ENCODE measurements around the gene DKC1.
A peak's percentile ranks its signal among the peaks of the same experiment; 100 is the strongest.
"Not testable (repeated sequence)": the region's sequence is repeated elsewhere in the genome, so short reads cannot be mapped to it uniquely, and the experiment has no call there.

DKC1 gene

DNA sequence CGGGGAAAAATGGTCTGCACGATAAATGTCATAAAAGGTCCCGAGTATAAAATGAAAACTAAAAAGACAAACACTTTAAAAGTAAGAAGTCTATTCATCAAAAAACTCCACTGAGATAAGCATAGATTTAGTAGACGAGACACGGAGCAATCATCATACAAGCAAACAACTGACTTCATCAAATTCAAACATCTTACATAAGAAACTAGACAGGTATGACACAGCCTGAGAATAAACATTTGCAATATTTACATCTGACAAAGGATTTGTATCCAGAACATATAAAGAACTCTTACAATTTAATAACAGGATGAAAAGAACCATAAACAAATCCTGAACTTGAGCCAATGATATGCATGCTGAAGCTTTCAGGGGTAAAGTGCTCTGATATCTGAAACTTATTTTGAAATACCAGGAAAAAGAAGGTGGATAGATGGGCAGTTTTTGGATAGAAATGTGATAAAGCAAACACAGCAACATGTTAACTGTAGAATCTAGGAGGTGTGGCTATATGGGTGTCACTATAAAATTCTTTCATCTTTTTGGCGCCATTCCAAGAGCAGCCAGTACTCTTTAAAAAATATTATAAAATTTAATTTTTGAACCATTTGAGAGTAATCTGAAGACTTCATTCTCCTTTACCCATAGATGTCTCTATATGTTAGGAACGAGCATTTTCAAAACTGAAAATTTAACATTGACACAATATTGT lies 30.6 kb downstream of the DKC1 start:
- no peak for DNase-seq

DNA sequence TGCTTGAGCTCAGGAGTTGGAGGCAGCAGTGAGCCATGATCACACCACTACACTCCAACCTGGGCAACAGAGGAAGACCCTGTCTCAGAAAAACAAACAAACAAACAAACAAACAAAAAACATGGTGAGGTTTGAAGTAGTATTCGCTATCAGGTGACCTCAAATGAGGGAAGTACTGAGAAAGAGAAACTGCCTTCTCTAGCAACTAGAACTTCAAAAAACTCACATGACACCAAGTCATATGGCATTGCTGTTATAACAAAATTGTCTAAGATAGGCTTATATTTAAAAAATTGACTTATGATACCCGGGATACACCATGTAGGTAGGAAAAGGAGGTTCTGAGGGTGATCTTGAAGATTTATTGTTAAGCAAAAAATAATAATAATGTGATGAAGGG lies 32.4 kb downstream of the DKC1 start:
- DNase-seq, result no peak

DNA sequence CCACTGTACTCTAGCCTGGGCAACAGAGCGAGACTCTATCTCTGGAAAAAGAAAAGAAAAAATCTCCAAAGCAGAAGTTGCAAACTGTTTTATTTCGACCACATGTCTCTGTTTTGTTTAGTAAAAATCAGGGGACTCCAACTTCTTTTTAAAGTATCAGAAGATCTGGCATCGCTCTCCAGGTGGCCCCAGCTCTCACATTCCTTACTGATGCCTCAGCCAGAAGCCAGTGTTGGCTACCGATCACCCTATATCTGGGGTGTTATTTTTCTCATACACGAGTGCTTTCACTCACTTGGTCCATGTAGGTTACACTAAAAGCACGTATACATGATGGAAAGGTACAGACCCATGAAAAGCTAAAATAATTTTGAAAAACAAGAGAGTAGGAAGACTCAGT lies 34.3 kb downstream of the DKC1 start:
- no peak for DNase-seq

DNA sequence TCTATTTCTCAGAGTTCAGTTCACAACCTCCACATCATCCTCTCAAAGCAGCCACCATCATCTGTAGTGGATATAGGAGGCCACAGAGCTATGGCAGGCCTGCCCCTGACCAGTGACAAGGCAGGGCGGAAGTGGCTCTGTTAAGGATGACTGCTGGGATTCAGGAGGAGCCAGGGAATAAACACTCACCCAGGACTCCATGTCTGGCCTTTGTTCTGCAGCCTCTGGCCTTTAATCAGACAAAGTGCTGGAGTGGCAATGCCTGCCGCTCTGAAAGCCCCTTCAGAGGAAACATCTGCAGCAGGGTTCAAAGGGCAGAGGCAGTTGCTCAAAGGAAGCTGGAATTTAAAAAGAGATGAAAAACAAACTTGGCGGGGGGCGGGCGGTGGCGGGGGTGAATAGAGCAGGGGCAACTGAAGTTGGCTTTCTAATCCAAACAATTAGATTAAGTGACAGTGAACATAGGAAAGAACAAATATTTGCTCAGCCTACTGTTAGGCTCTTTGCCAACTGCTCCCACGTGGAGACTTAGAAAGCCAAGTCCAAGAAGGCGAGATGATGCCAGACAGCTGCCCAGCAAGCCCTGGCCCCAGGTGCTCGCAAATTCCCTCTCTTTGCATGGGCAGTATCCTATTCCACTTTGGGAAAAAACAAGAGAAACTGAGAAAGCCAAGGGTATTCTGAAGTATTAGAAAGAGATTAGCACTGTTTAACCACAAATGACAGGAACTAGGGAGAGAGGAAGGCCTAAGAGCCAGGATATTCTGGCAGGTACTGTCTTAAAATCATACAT lies 37.1 kb downstream of the DKC1 start:
- no peak for DNase-seq

DNA sequence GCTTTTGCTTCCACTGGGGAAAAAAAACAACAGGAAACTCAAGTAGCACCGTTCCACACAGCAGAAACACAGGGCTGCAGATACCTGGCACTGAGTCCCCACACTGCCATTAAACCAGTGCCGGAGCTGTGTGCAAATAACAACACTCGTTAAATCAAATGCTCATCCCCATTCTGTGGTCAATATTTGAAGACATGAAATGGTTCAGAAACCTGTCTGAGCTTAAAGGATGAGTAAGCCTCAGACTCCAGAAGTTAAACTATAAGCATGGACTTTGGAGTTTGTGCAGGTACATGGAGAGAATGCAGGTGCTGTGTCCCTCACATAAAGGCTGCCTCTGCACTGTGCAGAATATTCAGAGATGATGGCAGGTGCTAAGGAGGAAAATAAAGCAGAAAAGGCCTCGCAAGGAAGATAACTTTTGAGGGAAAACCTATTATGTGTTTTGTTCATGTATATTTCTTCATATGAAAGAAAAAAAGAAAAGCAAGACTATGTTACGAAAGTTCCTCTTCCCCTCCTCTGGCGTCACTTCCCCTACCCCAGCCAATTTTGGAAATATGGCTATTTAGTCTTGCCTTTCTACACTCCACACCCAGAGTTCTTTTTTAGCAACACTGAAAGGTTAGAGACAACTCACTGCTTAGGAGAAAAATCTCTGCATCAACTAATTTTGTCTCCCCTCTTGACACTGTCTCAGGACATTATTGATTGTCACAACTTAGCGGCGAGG lies 38.0 kb downstream of the DKC1 start:
- no peak for DNase-seq

DNA sequence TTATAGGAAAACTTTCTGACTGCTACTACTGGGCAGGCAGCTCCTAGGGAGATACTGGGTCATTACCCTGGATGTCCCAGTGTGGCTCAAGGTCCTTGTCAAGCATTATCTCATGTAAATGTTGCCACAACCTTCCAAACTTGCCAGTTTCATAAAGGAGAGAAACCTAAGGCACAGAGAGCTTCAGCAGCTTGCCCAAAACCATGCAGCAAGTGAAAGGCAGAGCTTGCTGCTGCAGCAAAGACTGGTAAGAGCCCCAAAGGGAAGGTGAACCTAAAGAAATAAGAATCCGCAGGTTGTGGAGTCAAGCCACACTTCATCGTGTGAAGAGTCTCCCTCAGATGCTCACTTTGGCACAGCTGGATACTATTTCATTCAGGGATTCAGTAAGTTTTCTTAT lies 40.3 kb downstream of the DKC1 start:
- no peak for DNase-seq

DNA sequence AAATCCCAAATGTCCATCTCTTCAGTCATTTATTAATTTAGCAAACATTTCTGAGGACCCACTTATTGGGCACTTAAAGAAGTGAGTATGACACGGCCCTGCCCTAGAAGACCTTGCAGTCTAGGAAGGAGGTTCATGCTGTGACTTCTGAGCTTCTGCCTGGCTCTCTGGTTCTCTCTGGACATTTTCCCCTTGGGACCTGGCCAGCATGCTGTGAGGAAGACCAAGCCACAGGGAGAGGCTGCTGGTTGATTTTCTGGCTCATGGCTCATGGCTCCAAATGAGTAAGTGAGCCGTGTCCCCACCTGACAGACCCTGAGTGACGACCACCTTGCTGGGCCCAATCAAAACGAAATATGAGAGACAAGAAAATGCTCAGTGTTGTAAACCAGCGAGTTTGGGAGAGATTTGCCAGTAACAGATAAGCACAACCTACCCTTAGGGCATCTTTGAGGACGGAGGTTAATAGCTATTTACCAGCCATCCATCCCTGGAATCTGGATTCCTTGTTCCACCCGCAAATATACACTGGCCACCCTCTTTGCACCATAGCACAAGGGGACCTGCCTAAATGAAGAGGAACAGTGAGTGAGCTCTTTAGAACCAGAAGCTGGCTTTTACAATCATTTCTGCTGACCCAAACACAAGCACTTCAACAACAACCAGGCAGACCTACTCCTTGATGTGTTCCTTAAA lies 41.7 kb downstream of the DKC1 start:
- DNase-seq, result no peak

DNA sequence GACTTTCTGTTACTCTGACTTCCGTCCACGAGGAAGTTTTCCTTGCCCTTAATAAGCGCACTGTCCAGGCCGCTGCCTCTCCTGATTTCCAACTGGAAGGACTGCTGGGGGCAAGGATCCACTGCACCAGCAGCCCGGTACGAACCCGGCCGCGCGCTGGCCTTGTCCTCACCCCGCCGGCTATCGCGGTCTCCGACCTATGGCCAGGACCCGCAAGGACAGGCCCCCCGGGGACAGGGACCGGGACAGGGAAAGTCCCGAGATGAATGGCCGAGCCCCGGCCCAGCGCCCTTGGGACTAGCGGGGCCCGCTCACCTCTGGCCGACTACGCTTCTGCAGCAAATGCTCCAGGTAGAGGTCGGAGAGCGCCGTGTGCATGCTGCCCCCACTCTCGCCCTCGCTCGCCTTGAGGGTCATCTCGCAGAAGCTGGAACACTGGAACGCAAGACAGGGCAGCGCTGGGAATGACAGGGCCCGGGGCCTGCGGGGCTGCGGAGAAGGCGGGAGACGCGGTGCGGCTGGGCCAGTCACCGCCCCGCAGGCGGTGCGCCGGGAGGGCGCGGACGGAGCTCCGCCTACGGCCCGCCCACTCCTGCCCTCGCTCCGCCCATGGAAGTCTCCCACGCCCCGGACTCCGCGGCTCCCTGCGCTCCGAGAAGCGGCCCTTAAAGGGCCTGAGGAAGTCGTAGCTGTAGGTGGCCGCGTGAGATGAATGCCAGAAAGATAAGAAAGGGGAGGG lies 42.5 kb downstream of the DKC1 start, which contains the start of gene MPP1:
Gene MPP1 (minus strand): TSS at position 529 of the 739 bp plus-strand sequence. CDS start 112 bp downstream, at position 417.
- DNase-seq, result peak; percentile 59

DNA sequence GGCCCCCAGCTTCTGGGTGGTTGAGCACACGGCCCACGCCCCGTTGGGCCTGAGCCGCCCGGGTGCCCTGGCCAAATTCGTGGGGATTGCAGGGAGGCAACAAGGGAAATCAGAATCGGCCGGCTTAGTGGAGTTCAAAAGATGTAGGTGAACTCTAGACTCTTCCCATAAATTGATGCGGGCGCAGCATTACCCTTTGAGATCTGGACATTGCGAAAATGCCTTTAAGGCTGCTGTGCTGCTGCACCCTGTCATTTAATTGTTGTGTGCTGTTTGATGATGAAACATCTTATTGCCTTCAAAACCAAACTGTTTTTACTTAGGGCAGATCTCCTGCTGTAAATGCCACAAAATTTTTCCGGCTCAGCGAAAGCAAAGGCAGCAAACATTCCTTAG lies 43.0 kb downstream of the DKC1 start:
- DNase-seq, result no peak

DNA sequence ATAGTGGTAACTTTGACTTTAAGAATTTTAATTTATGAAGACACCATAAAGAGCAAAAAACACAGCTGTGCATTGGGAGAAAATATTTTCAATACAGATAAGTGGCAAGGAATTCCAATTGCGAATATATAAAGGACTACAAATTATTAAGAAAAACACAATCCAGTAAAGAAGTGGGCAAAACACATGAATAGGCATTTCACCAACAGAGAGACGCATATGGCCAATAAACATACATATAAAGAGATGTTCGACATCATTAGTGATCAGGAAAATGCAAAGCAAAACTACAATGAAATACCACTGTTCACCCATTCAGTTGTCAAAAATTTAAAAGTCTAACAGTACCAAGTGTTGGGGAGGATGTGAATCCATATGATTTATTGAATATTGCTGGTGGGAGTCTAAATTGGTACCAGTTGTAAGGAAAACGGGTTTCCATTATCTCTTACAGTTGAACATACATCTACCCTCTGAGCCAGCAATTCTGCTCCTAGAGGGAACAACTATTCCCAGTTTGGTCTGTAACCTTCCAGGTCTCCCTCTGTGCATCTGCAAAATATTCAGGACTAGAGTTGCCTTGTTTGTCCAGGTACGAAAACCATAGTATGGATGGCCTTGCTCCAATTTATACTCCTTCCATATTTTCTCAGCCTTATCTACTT lies 44.3 kb downstream of the DKC1 start:
- DNase-seq, result no peak

DNA sequence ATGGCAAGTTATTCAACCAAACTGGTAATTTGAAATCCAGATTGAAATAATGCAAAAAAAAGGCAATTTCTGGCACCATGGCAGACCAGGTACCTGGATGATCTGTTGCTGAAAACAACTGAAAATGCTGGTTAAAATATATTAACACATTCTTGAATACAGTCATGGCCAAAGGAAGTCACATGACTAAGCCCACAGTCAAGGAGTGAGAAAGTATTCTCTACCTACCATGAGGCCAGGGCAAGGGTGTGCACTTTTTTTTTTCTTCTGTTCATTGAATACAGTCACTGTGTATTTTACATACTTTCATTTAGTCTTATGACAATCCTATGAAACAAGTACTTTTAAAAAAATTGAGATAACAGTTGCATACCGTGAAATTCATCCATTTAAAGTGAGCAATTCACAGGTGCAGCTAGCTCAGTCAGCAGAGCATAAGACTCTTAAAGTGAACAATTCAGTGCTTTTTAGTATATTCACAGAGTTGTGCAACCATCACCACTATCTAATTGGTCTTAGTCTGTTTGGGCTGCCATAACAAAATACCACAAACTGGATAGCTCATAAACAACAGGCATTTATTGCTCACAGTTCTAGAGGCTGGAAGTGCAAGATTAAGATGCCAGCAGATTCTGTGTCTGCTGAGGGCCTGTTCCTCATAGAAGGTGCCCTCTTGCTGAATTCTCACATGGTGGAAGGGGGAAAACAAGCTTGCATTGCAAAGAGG lies 47.4 kb downstream of the DKC1 start:
- no peak for DNase-seq

DNA sequence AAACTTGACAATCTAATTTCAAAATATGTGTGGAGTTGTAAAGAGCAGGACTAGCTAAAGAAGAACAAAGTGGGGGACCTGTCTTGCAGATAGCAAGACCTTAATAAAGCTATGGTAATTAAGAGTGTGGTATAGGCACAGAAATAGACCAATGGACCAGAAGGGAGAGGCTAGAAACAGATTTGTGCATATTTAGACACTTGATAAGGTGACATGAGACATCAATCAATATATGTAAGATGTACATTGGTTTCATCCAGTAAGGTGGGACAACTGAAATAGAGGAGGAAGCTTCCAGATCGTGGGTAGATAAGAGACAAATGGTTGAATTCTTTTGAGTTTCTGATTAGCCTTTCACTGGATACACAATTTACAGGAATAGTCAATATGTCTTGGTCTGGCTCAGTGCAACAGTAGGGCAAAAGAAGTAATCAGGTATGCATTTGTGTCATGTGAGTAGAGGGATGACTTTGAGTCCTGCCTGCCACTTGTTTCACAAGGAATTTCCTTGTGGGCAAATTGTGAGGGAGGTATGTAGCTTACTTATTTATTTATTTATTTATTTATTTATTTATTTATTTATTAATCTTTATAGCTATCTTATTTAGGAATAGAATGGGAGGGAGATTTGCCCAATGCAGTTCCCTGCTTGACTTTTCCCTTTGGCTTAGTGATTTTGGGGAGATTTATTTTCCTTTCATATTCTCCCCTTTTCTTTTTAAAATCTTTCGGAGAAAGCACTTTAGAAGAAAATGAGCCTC lies 49.9 kb downstream of the DKC1 start:
- no peak for DNase-seq

DNA sequence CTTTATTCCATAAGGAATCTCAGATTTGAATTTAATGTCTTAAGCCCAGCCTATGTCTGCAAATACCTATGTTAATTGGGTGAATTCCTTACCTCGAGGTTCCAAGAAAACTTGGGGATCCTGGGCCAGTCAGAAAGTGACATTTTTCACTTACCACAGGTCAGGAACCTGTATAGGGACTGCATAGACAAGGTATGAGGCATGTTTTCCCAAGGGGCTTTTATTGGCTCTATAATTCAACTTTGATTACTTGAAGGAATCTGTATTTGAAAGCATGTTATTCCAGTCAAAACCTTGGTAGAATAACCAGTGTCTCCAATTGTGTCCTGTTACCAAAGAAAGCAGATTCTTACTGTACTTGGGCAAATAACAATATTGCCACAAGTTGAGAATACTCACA lies 51.1 kb downstream of the DKC1 start:
- DNase-seq, result no peak

DNA sequence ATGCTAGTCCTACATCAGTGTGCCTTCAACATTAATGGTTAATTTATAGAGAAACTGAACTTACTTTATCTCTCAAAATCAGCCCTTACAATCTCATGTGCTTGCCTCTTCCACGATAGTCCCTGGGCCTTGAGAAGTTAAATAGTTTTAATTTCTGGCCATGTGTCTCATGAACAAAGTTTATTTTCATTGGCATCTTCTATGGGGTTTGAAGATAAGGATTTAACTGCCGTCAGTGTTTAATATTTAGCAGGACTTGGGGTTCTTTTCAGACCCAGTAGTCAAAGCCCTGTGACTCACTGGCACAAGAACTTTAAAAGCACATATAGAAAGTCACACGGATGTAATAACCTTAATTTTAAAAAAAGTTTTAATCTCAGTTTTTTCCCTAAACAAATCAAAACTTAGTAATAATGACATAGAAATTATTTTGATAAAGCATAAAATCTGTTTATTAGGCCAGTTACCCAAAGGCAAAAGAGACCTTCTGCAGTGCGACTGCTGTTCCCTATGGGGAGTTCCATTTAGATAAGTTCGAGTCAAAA lies 52.7 kb downstream of the DKC1 start:
- DNase-seq, result no peak

DNA sequence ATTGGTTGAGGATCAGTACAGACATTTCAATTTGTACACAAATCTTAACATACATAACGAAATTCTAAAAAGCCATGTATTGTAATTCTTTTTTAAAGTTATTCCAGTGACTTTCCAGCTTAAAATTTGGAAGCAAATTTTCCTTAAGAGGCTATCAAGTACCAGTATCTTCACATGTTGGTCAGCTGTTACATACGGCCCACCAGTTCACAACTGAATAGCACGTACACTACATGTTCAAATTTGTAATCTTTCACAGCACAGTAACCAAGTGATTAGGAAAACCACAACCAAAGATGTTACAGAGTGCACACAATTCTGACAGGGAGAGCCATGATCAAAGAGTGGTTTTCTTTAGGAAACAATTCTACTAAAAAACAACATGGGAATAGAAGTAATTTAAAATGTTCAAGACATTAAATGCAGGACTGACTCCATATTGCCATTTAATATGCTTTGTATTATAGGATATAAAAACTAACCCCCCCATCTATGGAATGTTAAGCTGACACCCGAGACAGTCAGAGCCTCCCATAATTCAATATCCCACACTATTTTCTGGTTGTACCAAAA lies 53.7 kb downstream of the DKC1 start:
- not testable (repeated sequence) for DNase-seq

DNA sequence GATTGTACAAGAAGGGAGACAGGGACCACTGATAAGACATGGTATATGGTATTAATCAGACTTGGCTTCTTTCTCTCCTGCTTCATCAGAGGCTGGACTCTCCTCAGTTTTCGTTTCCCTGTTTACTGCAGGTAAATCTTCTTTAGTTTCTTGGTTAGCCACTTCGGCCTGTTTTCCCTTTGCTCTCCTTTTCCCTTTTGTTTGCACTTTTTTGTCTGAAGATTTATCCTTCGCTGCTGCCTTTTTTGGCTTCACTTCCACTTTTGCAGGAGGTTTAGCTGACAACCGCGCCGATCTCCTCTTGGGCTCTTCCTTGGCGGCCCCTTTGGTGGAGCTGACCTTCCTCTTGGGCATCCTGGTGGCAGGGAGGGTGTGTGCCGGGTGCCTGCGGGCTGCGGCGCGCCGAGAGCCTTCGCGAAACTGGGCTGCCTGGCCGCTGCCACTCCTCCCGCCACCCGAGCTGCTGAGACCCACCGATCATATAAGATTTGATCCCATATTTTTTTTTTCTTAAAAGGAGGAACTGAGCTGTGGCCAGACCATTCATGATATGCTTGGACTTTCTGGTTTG lies 54.5 kb downstream of the DKC1 start:
- DNase-seq, result not testable (repeated sequence)

DNA sequence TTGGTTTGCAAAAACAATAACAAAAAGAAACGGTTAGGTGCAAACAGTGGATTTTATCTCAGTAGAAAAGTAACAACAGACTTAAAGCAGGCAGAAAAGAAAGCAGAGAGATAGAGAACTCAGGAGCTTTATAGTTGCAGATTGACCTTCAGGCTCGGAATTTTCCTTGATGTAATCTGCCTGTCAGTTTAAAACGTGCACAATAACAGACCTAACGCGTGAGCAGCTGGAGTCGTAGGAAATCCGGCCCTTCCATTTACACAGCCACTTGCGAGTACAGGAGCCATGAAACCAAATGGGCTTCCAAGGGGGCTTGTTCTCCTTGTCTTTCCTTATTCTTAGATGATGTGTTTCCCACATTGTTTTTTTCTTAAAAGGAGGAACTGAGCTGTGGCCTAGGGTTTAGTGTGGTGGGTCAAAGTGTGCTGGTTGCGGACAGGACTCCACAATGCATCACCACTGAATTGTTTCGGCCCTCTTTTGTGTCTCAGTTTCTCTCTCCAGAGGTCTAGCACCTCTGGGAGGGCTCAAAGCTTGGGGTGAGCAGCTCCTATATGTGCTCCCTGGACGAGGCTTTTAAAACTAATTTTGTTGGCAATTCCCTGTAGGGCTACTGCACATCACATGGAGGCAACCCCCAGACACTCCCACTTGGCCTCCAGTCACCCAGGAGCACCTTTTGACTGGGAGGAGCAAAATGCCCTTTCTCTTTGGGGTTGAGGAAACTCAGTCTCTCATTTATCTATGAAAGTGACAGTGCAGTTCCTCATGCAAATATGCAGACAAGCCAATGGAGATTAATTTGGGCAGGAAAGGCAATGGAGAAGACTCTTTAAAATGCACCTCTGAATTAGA lies 56.5 kb downstream of the DKC1 start:
- no peak for DNase-seq

DNA sequence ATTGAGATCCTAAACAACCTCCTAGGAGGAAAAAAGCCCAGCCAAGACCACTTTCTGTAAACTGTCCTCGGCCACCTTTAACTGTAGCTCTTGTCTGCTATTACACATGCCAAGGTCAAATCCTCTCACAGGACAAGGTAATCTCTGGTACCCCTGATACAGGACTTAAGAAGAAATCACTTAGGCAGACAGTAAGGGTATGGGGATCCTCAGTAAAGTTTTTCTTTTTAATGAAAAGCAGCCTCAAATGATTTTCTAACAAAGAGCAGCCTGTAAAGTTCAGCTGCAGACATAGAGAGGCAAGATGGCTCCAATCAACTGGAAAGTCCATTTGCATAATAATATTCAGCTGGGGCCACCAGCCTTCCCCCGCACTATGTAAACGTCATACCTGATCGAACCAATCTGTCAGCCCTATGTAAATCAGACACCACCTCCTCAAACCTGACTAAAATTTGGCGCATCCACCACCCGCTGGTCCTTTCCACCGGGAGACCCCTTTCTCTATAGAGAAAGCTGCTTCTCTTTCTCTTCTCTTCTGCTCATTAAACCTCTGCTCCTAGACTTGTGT lies 57.2 kb downstream of the DKC1 start:
- no peak for DNase-seq

All from activated CD4-positive, alpha-beta T cell treated with anti-CD3 and anti-CD28 coated beads for 1 hour (primary cell).